Effector memory CD4-positive, alpha-beta T cell (primary cell): ENCODE results near the gene ENOX2.

Experiments used
- DNase-seq, 3 donors: peaks; one replicate each; pipeline ENCODE4 v3.0.0-alpha.2; 2020
- H3K27ac ChIP-seq: 2 replicates; pipeline ENCODE4 v1.7.0; 2013; ENCODE audit warnings: mild to moderate bottlenecking, low read length, moderate library complexity; ENCODE audit not compliant: insufficient read depth, poor library complexity, severe bottlenecking
- H3K27me3 ChIP-seq: replicated peaks from 2 replicates; pipeline ENCODE4 v1.7.0; 2013; ENCODE audit warnings: mild to moderate bottlenecking, low read length; ENCODE audit not compliant: insufficient read depth, control insufficient read depth, poor library complexity, severe bottlenecking
- H3K36me3 ChIP-seq: 2 replicates; pipeline ENCODE4 v1.7.0; 2013; ENCODE audit warnings: mild to moderate bottlenecking, low read length, moderate library complexity; ENCODE audit not compliant: control insufficient read depth, insufficient read depth
- H3K4me1 ChIP-seq: 2 replicates; pipeline ENCODE4 v1.7.0; 2013; ENCODE audit warnings: low read length, mild to moderate bottlenecking; ENCODE audit not compliant: control insufficient read depth, insufficient read depth, poor library complexity, severe bottlenecking
- H3K4me3 ChIP-seq: 2 replicates; pipeline ENCODE4 v1.7.0; 2013; ENCODE audit warnings: low read length, low read depth, mild to moderate bottlenecking; ENCODE audit not compliant: insufficient read depth, poor library complexity, severe bottlenecking
- H3K9me3 ChIP-seq: 2 replicates; pipeline ENCODE4 v1.7.0; 2013; ENCODE audit warnings: mild to moderate bottlenecking, low read length, moderate library complexity; ENCODE audit not compliant: control insufficient read depth

ENOX2 gene

GRCh38 chrX:130696542-130696941 lies 206.5 kb downstream of the ENOX2 start:
- no peaks in the 10 kb centered on the region for H3K4me1 ChIP-seq
- no peak overlapping the region for H3K4me3 ChIP-seq
- DNase-seq: no peak
- no peaks in the 10 kb centered on the region for H3K36me3 ChIP-seq
- no peaks in the 10 kb centered on the region for H3K9me3 ChIP-seq
- no peaks in the 10 kb centered on the region for H3K27me3 ChIP-seq
- no peak overlapping the region for H3K27ac ChIP-seq

DNA sequence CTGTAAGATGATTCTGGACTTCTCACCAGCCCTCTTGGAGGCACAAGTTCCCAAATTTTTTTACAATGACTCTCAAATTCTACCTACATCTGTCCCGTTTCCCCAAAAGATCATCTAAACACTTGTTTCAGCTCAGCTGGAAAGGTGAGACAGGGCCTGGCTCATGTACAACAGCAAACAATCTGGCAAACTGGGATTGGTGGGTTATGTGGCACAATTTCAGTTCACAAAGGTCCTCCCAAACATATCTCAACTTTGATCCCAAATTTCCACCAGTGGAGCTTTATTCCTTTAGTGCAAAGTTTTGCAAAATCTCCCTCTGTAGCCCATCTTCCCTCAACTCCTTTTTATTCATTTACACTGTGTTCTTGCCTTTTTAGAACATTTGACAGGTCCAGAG lies 207.1 kb downstream of the ENOX2 start:
- Histone ChIP-seq H3K4me1 (no peaks in the 10 kb centered on the region), H3K36me3 (no peaks in the 10 kb centered on the region), H3K27me3 (no peaks in the 10 kb centered on the region), H3K4me3 (no peak overlapping the region), H3K9me3 (no peaks in the 10 kb centered on the region), H3K27ac (no peak overlapping the region)
- no peak for DNase-seq

DNA sequence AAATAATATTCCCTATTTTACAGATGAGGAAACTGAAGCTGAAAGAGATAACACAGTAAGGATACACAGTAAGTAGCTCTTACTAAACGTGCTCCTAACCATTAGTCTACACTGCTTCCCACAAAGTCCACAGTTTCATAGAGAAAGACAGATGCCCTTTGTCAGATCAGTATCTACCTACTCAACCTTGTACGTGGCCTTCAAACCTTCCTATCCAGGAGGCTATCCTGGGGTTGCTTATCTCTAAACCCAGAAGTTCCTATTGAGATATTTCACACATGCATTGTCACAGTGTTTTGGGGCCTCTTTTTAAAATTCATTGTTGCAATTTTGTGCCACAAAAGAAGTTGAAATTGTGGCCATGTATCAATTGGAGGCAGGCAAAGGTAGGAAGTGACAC lies 208.0 kb downstream of the ENOX2 start:
- DNase-seq: no peak
- Histone ChIP-seq H3K27ac (no peak overlapping the region), H3K27me3 (no peaks in the 10 kb centered on the region), H3K4me3 (no peak overlapping the region), H3K4me1 (no peaks in the 10 kb centered on the region), H3K36me3 (no peaks in the 10 kb centered on the region), H3K9me3 (no peaks in the 10 kb centered on the region)

GRCh38 chrX:130691576-130691975 lies 211.4 kb downstream of the ENOX2 start:
- Histone ChIP-seq H3K27me3 (no peaks in the 10 kb centered on the region), H3K27ac (no peak overlapping the region), H3K4me3 (no peak overlapping the region), H3K9me3 (no peaks in the 10 kb centered on the region), H3K4me1 (no peaks in the 10 kb centered on the region), H3K36me3 (no peaks in the 10 kb centered on the region)
- no peak for DNase-seq

DNA sequence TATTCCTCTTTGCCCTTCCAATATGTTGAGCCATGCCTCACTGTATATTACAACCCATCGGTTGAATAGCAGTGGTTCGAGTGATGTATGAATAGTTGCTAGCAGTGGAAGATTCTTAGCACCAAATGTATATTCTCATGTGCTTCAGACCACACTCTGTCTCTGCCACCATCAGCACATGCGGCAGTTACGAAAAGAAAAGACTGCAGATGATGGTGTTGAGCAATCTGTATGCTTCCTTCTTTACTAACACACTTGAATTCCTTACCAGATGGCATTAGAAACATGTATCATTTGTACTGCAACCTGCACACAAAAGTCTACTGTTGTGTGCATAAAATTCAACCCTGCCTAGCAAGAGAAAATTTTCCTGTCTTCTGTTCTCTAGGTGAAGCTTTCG lies 214.6 kb downstream of the ENOX2 start:
- H3K4me1 ChIP-seq: no peaks in the 10 kb centered on the region
- no peaks in the 10 kb centered on the region for H3K27me3 ChIP-seq
- no peak overlapping the region for H3K4me3 ChIP-seq
- no peak overlapping the region for H3K27ac ChIP-seq
- H3K9me3 ChIP-seq: no peaks in the 10 kb centered on the region
- no peaks in the 10 kb centered on the region for H3K36me3 ChIP-seq
- DNase-seq: no peak

DNA sequence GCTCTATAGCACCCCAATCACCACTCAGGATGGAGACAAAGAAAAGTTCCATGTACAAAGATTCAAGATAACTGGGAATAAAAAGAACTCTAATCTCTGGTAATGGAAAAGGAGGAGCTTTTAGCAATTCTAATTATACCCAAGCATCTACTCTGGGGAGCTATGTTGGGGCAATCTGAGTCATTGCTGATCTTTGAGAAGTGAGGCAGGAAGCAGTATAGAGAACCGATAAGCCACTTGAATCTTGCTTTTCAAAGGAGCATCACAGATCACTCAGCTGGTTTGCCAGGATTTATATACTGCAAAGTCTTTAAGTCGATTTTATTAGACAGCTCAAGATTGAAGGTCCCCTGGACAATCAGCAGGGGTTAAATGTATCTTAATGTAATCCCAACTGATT lies 220.0 kb downstream of the ENOX2 start:
- Histone ChIP-seq H3K36me3 (no peaks in the 10 kb centered on the region), H3K4me3 (no peak overlapping the region), H3K9me3 (no peaks in the 10 kb centered on the region), H3K27me3 (no peaks in the 10 kb centered on the region), H3K4me1 (no peaks in the 10 kb centered on the region), H3K27ac (no peak overlapping the region)
- DNase-seq: no peak

DNA sequence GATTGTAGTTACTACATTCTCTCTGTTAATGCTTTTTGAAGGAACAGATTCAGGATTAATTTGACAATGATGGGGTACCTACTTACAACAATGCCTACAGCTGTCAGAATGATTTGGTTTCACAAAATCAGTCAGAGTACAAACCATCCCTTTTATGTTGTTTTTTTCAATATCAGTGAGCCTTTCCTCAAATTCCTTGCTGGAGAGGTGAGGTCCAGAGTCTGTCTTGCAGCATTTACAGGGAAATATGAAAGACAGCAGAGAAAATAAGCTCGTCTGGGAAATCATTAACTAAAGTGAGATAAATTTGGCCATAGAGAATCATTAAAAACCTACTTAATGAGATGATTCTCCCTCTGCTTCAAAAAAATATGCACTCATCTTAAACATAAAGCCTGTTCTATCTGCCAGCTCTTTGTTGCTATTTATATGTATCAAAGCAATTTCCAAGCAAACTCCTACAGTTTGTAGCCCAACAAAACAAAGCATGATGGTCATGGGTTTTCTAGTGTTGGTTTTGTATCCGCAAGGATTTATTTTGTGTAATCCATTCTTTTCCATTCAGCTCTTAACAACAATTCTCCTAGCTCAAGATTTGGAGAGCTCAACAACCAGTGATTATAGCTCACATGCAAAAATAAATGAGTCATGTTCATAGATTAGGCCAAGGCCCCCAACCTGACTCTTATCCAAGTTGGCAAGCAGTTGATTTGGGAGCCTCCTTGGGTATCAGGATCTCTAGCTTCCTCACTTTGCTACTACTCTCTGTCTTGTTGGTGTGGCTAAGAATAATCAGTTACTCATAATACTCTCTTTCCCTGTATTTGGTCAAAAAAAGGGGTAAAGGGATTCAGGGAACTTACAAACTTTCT lies 222.6 kb downstream of the ENOX2 start:
- no peaks in the 10 kb centered on the region for H3K27me3 ChIP-seq
- no peaks in the 10 kb centered on the region for H3K36me3 ChIP-seq
- no peaks in the 10 kb centered on the region for H3K9me3 ChIP-seq
- no peak for DNase-seq
- H3K27ac ChIP-seq: no peak overlapping the region
- no peak overlapping the region for H3K4me3 ChIP-seq
- no peaks in the 10 kb centered on the region for H3K4me1 ChIP-seq

GRCh38 chrX:130676861-130677260 lies 226.1 kb downstream of the ENOX2 start:
- H3K4me3 ChIP-seq: no peak overlapping the region
- no peak overlapping the region for H3K27ac ChIP-seq
- peaks cover 4% of the 10 kb centered on the region for H3K9me3 ChIP-seq
- H3K27me3 ChIP-seq: no peaks in the 10 kb centered on the region
- H3K4me1 ChIP-seq: no peaks in the 10 kb centered on the region
- DNase-seq: no peak
- no peaks in the 10 kb centered on the region for H3K36me3 ChIP-seq

GRCh38 chrX:130672214-130672613 lies 230.8 kb downstream of the ENOX2 start:
- Histone ChIP-seq H3K9me3 (peaks cover 4% of the 10 kb centered on the region), H3K4me3 (no peak overlapping the region), H3K27me3 (no peaks in the 10 kb centered on the region), H3K4me1 (no peaks in the 10 kb centered on the region), H3K36me3 (no peaks in the 10 kb centered on the region), H3K27ac (no peak overlapping the region)
- DNase-seq: no peak

- Histone ChIP-seq H3K27ac (no peak overlapping the region), H3K9me3 (peaks cover 4% of the 10 kb centered on the region), H3K36me3 (no peaks in the 10 kb centered on the region), H3K4me1 (no peaks in the 10 kb centered on the region), H3K4me3 (no peak overlapping the region), H3K27me3 (no peaks in the 10 kb centered on the region)
- no peak for DNase-seq
These were observed 233.8 kb downstream of the ENOX2 start for GRCh38 chrX:130669233-130669632.
